ENCODE results near the gene CILP2. TPM values are rescaled to one million over a fixed set of nuclear protein-coding genes. Genes with fewer than 3 reads are reported as not detected.

Gene CILP2
- total RNA-seq, 1 donor from 2014 or later = 0.98 TPM

DNA sequence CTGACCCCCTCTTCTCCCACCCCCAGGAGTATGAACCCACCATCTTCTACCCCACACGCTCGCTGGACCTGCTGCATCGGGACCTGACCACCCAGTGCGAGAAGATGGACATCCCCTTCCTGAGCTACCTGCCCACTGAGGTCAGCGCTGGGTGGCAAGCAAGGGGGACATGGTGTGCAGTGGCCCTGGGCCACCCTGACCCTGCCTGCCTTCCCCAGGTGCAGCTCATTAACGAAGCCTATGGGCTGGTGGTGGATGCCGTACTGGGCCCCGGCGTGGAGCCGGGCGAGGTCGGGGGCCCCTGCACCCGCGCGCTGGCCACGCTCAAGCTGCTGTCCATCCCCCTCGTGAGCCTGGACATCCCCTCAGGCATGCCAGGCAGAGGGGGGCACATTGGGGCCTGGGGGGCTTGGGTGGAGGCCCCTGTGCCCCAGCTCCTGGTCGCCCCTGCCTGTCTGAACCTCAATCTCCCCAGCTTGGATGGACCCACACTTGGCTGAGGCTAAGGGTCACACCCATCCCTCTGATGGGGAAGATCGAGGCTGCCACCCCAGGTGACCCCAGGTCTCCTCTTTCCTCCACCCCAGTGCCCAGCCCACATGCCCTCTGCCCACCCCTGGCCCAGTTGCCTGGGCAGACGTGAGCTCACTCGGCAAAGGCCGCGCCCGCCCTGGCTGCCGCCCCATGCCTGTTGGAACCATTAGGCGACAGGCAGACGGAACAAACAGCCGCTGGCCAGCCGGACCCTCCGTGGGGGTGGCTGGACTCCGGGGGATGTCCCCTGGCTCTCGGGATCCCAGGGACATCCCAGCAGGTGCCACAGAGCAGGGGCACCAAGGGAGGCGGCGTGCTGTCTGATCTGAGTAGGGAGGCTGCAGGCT lies 2.5 kb upstream of the CILP2 start:
- Histone ChIP-seq H3K27me3 (no peaks in the 10 kb centered on the region), H3K9me3 (no peaks in the 10 kb centered on the region), H3K36me3 (no peaks in the 10 kb centered on the region), H3K4me3 (no peak overlapping the region), H3K27ac (no peak overlapping the region), H3K4me1 (peaks cover 29% of the 10 kb centered on the region)
- DNase-seq (ENCODE audit: extremely low spot score in 2 of 2) = no peak
- TF ChIP-seq POLR2AphosphoS5 (IDR thresholded peaks at IDR 0.05; ENCODE audit: insufficient read depth in 1 of 2, low read depth in 1 of 2) = no peak
- no peak for TF ChIP-seq POLR2A (IDR thresholded peaks at IDR 0.05)
- TF ChIP-seq, protein P1, sequence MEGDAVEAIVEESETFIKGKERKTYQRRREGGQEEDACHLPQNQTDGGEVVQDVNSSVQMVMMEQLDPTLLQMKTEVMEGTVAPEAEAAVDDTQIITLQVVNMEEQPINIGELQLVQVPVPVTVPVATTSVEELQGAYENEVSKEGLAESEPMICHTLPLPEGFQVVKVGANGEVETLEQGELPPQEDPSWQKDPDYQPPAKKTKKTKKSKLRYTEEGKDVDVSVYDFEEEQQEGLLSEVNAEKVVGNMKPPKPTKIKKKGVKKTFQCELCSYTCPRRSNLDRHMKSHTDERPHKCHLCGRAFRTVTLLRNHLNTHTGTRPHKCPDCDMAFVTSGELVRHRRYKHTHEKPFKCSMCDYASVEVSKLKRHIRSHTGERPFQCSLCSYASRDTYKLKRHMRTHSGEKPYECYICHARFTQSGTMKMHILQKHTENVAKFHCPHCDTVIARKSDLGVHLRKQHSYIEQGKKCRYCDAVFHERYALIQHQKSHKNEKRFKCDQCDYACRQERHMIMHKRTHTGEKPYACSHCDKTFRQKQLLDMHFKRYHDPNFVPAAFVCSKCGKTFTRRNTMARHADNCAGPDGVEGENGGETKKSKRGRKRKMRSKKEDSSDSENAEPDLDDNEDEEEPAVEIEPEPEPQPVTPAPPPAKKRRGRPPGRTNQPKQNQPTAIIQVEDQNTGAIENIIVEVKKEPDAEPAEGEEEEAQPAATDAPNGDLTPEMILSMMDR (IDR thresholded peaks at IDR 0.05) = no peak
- intact Hi-C loops (cut with DNase I) = loop anchor here (10.0 kb wide), 1 partner anchor 739 kb away; no protein-coding TSS in a partner anchor

DNA sequence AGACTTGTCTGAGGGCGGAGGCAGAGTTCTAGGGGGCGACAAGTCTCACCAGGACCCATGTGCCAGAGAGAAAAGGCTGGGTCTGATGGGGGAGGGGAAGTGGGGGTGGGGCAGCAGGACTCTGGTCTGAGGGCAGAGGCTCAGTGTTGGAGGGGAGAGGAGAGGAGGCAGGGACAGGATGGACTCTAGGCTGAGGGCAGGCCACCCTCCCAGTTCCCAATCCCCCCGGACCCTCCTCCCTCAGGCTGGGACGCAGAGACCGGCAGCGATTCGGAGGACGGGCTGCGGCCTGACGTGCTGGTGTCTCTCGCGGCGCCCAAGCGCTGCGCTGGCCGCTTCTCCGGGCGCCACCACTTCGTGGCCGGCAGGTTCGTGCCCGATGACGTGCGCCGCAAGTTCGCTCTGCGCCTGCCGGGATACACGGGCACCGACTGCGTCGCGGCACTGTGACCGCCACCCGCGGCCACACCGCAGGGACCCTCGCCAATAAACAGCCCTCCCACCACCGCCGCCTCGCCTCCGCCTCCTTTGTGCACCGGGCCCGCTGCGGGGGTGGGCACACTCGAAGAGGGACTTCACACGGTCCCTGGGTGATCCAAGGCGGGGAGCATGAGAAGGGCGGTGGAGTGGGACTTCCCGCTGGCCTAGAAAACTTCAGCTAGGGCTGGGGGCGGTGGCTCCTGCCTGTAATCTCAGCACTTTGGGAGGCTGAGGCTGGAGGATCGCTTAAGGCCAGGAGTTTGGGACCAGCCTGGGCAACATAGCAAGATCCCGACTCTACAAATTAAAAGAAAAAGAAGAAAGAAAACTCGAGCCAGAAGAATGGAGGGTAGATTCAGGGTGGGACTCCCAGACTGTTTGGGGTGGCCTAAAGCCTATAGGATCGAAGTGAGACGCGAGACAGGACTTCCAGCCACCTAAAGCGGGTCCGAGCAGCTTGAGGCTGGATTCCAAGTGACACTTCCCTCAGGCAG lies 703 bp upstream of the CILP2 start:
- no peaks in the 10 kb centered on the region for H3K27me3 ChIP-seq
- peaks cover 41% of the 10 kb centered on the region for H3K4me1 ChIP-seq
- no peaks in the 10 kb centered on the region for H3K9me3 ChIP-seq
- H3K4me3 ChIP-seq = peak overlapping the region; percentile 29 to 42
- H3K36me3 ChIP-seq = no peaks in the 10 kb centered on the region
- TF ChIP-seq, protein P1 (IDR thresholded peaks at IDR 0.05) = no peak
- TF ChIP-seq POLR2AphosphoS5 (IDR thresholded peaks at IDR 0.05; ENCODE audit: insufficient read depth in 1 of 2, low read depth in 1 of 2) (no peak), POLR2A (IDR thresholded peaks at IDR 0.05) (no peak)
- no peak overlapping the region for H3K27ac ChIP-seq
- intact Hi-C loops (cut with DNase I) = loop anchor here (2.0 to 10.0 kb wide), 2 partner anchors 79 to 737 kb away; no protein-coding TSS in a partner anchor
- no peak for DNase-seq (ENCODE audit: extremely low spot score in 2 of 2)

DNA sequence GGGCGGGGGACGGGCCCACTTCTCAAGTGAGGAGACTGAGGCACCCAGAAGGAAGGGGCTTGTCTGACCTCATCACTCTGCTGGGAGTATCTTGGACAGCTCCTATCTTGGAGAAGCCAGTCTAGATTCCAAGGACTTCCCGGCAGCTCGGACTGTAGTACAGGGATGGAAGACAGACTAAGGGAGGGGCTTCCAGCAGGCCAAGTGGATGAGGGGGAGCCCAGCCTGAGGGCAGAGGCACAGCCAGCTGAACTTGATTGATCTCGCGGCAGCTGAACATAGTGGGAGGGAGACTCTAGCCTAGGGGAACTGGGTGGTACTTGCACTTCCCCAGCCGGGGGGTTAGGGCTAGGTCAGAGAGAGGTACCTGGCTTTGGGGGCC lies 711 bp downstream of the CILP2 start:
- TF ChIP-seq POLR2AphosphoS5 (IDR thresholded peaks at IDR 0.05; ENCODE audit: insufficient read depth in 1 of 2, low read depth in 1 of 2) (no peak), POLR2A (IDR thresholded peaks at IDR 0.05) (no peak)
- TF ChIP-seq, protein P1 (IDR thresholded peaks at IDR 0.05) = no peak
- intact Hi-C loops (cut with DNase I) = loop anchor here (2.0 to 10.0 kb wide), 2 partner anchors 78 to 736 kb away; no protein-coding TSS in a partner anchor
- Histone ChIP-seq H3K9me3 (no peaks in the 10 kb centered on the region), H3K4me1 (peaks cover 37% of the 10 kb centered on the region), H3K27me3 (no peaks in the 10 kb centered on the region), H3K36me3 (no peaks in the 10 kb centered on the region), H3K27ac (no peak overlapping the region), H3K4me3 (peak overlapping the region; percentile 29 to 42)
- DNase-seq (ENCODE audit: extremely low spot score in 2 of 2) = no peak

DNA sequence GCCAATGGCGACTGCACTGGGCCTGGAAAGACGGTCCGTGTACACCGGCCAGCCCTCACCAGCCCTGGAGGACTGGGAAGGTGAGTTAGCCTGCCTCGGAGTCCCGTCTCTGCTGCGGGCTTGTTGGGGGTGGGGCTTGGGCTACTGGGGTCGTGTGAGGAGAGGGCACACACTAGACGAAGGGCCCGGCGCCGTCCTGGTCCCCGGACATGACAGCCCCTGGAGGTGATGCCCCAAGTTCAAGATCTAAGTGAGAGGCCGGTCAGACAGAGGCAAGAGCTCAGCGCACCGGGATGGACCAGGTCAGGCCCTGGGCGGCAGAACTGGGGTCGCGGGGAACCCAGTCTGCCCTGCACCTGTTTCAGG lies 1.6 kb downstream of the CILP2 start:
- Histone ChIP-seq H3K36me3 (no peaks in the 10 kb centered on the region), H3K27ac (no peak overlapping the region), H3K4me1 (peaks cover 37% of the 10 kb centered on the region), H3K9me3 (no peaks in the 10 kb centered on the region), H3K4me3 (no peak overlapping the region), H3K27me3 (no peaks in the 10 kb centered on the region)
- DNase-seq (ENCODE audit: extremely low spot score in 2 of 2) = no peak
- no peak for TF ChIP-seq POLR2AphosphoS5 (IDR thresholded peaks at IDR 0.05; ENCODE audit: insufficient read depth in 1 of 2, low read depth in 1 of 2)
- no peak for TF ChIP-seq POLR2A (IDR thresholded peaks at IDR 0.05)
- TF ChIP-seq, protein P1 (IDR thresholded peaks at IDR 0.05) = no peak
- intact Hi-C loops (cut with DNase I) = loop anchor here (2.0 to 10.0 kb wide), 3 partner anchors 77 to 735 kb away; no protein-coding TSS in a partner anchor
